Heart right ventricle (tissue), 16 donors: Measurements from ENCODE around the gene SLC27A4. TPM values are rescaled to one million over a fixed set of nuclear protein-coding genes. Genes with fewer than 3 reads are reported as not detected.
A peak's percentile ranks its signal among the peaks of the same experiment; 100 is the strongest.

Source experiments
- ATAC-seq, 8 donors: fragments of 200-7000 bp; cut with Tn5 transposase; one replicate each; pipeline ENCODE4 v1.9.1; 2020; ENCODE audit warnings: mild to moderate bottlenecking in 8 of 8, moderate library complexity in 8 of 8, moderate number of reproducible peaks in 1 of 8
- DNase-seq, 2 donors: peaks; one replicate each; pipeline ENCODE4 v3.0.0-alpha.2; 2020
- H3K27ac ChIP-seq, 10 donors: fragments of 200-600 bp; sonication (generic) in 2 of 10; one replicate each; pipeline versions ENCODE4 v1.5.0 to v1.8.0; 2020 to 2022; ENCODE audit warnings: mild to moderate bottlenecking in 3 of 10
- H3K27me3 ChIP-seq, 7 donors: fragments of 200-600 bp; one replicate each; pipeline ENCODE4 v1.8.0; 2021 to 2022; ENCODE audit warnings: mild to moderate bottlenecking in 2 of 7
- H3K36me3 ChIP-seq, 9 donors: fragments of 200-600 bp; sonication (generic) in 1 of 9; one replicate each; pipeline versions ENCODE4 v1.5.0 to v1.8.0; 2020 to 2022; ENCODE audit warnings: mild to moderate bottlenecking in 2 of 9
- H3K4me1 ChIP-seq, 9 donors: fragments of 200-600 bp; sonication (generic) in 1 of 9; one replicate each; pipeline versions ENCODE4 v1.5.0 to v1.8.0; 2020 to 2022; ENCODE audit warnings: mild to moderate bottlenecking in 4 of 9
- H3K4me3 ChIP-seq, 10 donors: fragments of 200-600 bp; sonication (generic) in 2 of 10; one replicate each; pipeline versions ENCODE4 v1.5.0 to v1.8.0; 2020 to 2022; ENCODE audit warnings: mild to moderate bottlenecking in 7 of 10, moderate library complexity in 2 of 10
- H3K9me3 ChIP-seq, 11 donors: fragments of 200-600 bp in 10 of 11; sonication (generic) in 2 of 11; one replicate each; pipeline versions ENCODE4 v1.5.0 to v1.8.0; 2013 to 2022; ENCODE audit warnings: mild to moderate bottlenecking in 2 of 11, control low read depth in 1 of 11, moderate library complexity in 1 of 11
- WGBS, 2 donors: extraction: QIAGEN DNeasy Blood & Tissue Kit; methylation state at CpG; one replicate each; pipeline ENCODE4 v1.1.7; 2013; ENCODE audit warnings: inconsistent platforms in 1 of 2; 5-methylcytosine and 5-hydroxymethylcytosine counted together
- intact Hi-C, 10 donors: fragments of 100-400 bp; cut with DNase I; formaldehyde crosslinking; loops; one replicate each; pipeline versions ENCODE4 v1.11.1 to v1.14.2; 2022
- polyA plus RNA-seq, 2 donors: library from polyadenylated mRNA; stranded (reverse); fragments of 200-250 nt; gene quantifications; one replicate each; pipeline ENCODE4 v1.2.3, GENCODE V29; 2013
- total RNA-seq, 10 donors: library from RNA; stranded (reverse); fragmentation: NEBNext Ultra II Directional in 3 of 10; extraction: Animal tissue kit (Norgen Biotek cat#: 25700) in 3 of 10; gene quantifications; one replicate each; pipeline versions ENCODE4 v1.2.1 to v1.2.4, GENCODE V29; 2021 to 2023
- TF ChIP-seq, protein P1 (sequence below), 9 donors: fragments of 200-600 bp; sonication (generic) in 2 of 9; IDR thresholded peaks; one replicate each; pipeline versions ENCODE4 v1.5.0 to v1.8.0; 2021 to 2022; ENCODE audit warnings: antibody characterized with exemption in 9 of 9, mild to moderate bottlenecking in 5 of 9, moderate library complexity in 1 of 9
- donor health status: Arrhythmogenic right ventricular cardiomyopathy.
- donor health status: ischemic (EF 13 %, LVEDD 7.1; RV severe dilation, severe dysfunction).
- donor health status: healthy with polysubstance abuse.
- donor health status: DM: no; HTN: yes; CAD: no.
- donor health status: DM: no; HTN: no; CAD: no.
- donor health status: ischemic (EF 25% LVEDD 6.9; RV normal size, moderate dysfunction).
- donor health status: ischemic (EF 25% LVEDD 5.7; RV mildly dilated, moderate dysfunction).
- donor health status: healthy.
- donor health status: DM: yes; HTN: yes; CAD: no.
- donor health status: Ischemic cardiomyopathy.
- donor health status: ischemic (EF 35%, LVEDD 5.7; RV mildly dilated, moderate dysfunction).
- donor health status: nonischemic (EF 11% LVEDD 7.7; RV severe dilation, severe dysfunction).
- donor health status: DM: yes; HTN: yes; CAD: no.
- donor health status: PGD.
- donor health status: ischemic (EF 29% LVEDD 5.4; RV normal size, mild dysfunction).
- donor health status: nonischemic (EF 23%, LVEDD 6.1; RV moderate dilation, normal function).

The SLC27A4 gene
- total and polyA plus RNA-seq, 12 donors: 10.0 to 37.2 (median 17.7) TPM

DNA sequence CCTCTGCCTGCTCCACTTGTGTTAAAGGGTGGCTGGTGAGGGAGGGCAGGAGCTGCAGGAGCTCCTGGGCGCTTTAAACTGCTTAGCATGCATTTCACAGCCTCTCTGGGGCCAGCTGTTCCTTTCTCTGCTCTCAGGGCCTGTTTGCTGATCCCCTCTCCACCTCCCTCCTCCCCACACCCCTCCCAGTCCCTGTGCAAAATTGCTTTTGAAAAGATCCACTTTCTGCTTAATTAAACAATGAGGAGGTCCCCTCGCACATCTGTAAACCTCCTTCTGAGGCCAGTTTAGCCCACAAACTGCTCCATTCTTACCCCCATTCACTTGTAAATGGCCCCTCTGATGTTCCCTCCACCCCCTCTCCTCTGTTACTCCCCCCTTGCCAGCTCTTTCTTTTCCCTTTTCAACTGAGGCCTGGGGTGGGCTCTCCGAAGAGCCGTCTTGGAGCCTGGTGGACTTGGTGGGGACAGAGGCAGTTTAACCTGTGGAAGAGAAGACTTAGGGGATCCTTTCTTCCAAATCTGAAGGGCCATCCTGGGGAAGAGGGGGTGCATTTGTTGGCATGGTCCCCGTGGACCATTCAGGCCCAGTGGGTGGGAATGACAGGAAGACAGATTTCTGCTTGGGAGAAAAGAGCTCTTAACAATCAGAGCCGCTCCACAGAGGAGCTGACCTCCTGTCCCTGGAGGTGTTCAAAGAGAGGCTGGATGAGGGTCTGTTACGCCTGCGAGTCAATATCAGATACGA is 42.9 kb downstream of the SLC27A4 start:
- H3K27me3 ChIP-seq: no peaks in the 10 kb centered on the region
- no peaks in the 10 kb centered on the region for H3K9me3 ChIP-seq
- peaks cover 0 to 98% (median 20%) of the 10 kb centered on the region in 9 donors for H3K36me3 ChIP-seq
- 84% methylated on average over 9 of the region's 9 CpGs for WGBS, 2 donors
- no peak overlapping the region for H3K27ac ChIP-seq
- ATAC-seq: no peak
- TF ChIP-seq, protein P1, sequence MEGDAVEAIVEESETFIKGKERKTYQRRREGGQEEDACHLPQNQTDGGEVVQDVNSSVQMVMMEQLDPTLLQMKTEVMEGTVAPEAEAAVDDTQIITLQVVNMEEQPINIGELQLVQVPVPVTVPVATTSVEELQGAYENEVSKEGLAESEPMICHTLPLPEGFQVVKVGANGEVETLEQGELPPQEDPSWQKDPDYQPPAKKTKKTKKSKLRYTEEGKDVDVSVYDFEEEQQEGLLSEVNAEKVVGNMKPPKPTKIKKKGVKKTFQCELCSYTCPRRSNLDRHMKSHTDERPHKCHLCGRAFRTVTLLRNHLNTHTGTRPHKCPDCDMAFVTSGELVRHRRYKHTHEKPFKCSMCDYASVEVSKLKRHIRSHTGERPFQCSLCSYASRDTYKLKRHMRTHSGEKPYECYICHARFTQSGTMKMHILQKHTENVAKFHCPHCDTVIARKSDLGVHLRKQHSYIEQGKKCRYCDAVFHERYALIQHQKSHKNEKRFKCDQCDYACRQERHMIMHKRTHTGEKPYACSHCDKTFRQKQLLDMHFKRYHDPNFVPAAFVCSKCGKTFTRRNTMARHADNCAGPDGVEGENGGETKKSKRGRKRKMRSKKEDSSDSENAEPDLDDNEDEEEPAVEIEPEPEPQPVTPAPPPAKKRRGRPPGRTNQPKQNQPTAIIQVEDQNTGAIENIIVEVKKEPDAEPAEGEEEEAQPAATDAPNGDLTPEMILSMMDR (IDR thresholded peaks at IDR 0.05): no peak
- peaks cover 0 to 8% (median 0%) of the 10 kb centered on the region in 9 donors for H3K4me1 ChIP-seq
- H3K4me3 ChIP-seq: no peak overlapping the region
- intact Hi-C loops: no loop called here
- no peak for DNase-seq

DNA sequence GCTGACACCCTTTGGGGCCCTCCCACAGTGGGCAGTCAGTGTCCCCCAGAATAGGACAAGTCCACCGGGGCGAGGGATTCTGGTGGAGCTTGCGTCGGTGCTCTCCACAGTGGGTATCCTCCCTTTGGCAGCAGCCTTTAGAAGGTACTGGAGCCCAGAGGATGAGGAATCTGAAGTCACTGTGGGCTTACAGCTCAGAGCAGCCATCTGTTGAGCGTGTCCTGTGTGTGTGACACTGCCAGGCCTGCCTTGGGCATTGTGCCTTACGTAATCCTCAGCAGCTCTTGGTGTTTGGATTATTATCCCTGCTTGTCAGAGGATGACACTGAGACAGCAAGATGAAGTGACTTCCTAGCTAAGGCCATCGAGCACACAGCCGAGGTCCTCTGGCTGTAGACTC is 43.5 kb downstream of the SLC27A4 start:
- intact Hi-C loops: no loop called here
- Histone ChIP-seq H3K27ac (no peak overlapping the region), H3K4me1 (peaks cover 0 to 8% (median 0%) of the 10 kb centered on the region in 9 donors), H3K27me3 (no peaks in the 10 kb centered on the region), H3K9me3 (no peaks in the 10 kb centered on the region), H3K4me3 (no peak overlapping the region), H3K36me3 (peaks cover 0 to 98% (median 22%) of the 10 kb centered on the region in 9 donors)
- ATAC-seq (peak in 1 of 8 donors; percentile 8), DNase-seq (no peak)
- 86 to 87% methylated on average over 8 of the region's 8 CpGs for WGBS, 2 donors
- TF ChIP-seq, protein P1 (IDR thresholded peaks at IDR 0.05): no peak

DNA sequence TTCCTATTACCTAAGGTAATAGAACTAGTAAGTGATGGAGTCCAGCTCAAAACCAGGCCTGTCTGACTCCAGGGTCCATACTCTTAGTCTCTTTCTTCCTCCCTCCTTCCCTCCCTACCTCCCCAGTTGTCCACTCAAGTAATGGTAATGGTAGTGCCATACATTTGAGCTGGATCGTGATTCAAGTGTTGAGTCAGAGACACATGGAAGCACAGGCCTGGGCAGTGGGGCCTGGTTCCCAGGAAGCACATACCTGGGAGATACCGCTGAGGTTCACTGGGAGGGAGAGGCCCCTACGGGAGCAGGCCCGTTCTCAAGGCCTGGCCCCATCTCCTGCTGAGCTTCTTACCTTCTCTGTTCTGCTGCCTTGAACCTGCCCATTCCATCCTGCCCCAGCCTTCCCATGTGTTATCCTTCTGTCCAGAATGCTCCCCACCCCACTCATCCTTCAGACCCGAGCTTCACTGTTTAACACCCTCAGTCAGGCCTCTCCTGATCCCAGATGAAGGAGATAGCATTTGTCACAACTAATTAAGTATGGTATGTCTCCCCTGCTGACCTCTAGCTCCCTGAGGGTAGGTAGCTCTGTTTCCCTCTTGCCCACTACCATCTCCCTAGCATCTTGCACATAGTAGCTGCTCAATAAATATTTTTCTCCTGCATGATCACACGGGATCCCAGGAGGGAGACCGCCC is 44.6 kb downstream of the SLC27A4 start:
- intact Hi-C loops: no loop called here
- Histone ChIP-seq H3K4me3 (no peak overlapping the region), H3K4me1 (peaks cover 0 to 13% (median 3%) of the 10 kb centered on the region in 9 donors), H3K9me3 (no peaks in the 10 kb centered on the region), H3K27ac (no peak overlapping the region), H3K27me3 (no peaks in the 10 kb centered on the region), H3K36me3 (peaks cover 0 to 98% (median 26%) of the 10 kb centered on the region in 9 donors)
- DNase-seq (no peak), ATAC-seq (no peak)
- 81 to 90% methylated on average over 7 of the region's 7 CpGs for WGBS, 2 donors
- TF ChIP-seq, protein P1 (IDR thresholded peaks at IDR 0.05): no peak

DNA sequence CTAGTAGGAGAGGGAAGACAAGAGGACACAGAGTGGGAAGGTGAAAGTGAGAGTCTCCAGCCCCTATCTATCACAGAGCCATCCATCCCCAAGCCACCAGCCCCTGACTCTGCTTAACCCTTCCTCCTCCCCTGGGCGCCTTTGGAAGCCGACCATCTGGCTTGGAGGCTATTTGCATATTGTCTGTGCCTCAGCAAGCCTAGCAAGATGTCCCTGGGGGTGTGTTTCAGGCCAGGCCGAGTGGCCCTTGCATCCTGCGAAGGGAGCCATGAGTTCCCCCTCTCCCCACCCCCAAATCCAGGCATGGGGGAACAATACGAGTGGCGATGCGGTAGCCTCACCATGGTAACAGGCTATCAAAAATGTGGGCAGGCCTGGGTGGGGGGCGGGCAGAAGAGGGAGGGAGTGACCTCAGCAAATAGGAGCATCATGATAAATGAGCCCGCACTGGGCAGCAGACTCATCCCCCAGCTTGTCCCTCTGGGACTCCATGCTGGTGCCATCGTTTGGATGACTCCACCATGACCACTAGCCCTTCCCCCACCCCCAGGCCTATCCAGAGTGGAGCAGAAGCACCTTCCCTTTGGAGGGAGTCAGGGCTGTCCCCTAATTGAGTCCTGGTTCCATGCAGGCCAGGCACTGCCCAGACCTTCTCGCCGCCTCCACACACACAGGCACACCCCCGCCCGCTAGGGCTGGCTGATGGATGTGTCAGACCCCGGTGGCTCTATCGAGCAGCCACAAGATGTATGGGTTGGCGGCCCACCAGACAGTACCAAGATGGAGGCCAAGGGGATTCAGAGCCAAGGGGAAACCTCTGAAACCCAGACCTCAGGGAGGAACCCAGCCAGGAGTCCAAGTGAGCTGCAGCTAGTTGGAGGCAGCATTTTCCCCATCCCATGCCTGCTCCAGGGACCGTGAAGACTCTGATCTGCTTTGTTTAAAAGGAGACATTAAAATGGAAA is 45.5 kb downstream of the SLC27A4 start:
- peaks cover 0 to 99% (median 26%) of the 10 kb centered on the region in 9 donors for H3K36me3 ChIP-seq
- H3K9me3 ChIP-seq: no peaks in the 10 kb centered on the region
- ATAC-seq (no peak), DNase-seq (no peak)
- TF ChIP-seq, protein P1 (IDR thresholded peaks at IDR 0.05): no peak
- intact Hi-C loops: no loop called here
- H3K27me3 ChIP-seq: no peaks in the 10 kb centered on the region
- peaks cover 0 to 13% (median 3%) of the 10 kb centered on the region in 9 donors for H3K4me1 ChIP-seq
- no peak overlapping the region for H3K4me3 ChIP-seq
- no peak overlapping the region for H3K27ac ChIP-seq
- 78 to 82% methylated on average over 18 of the region's 18 CpGs for WGBS, 2 donors
